Prostate gland (tissue), 2 donors: ENCODE results near the gene PPP1R8.

Source experiments
- CTCF ChIP-seq, 4 experiments: fragments of 200-600 bp in 2 of 4; fragments of 450-650 bp in 2 of 4; sonication (generic) in 2 of 4; IDR thresholded peaks; 1 replicate in 3 of 4; 2 replicates in 1 of 4; pipeline ENCODE4 v1.5.1; 2016 to 2019; ENCODE audit warnings: antibody characterized with exemption in 4 of 4, mild to moderate bottlenecking in 2 of 4, moderate library complexity in 2 of 4
- POLR2AphosphoS5 ChIP-seq: sonication (generic); formaldehyde crosslinking; IDR thresholded peaks from one replicate; pipeline ENCODE4 v1.6.1; 2017; ENCODE audit warnings: antibody characterized with exemption

DNA sequence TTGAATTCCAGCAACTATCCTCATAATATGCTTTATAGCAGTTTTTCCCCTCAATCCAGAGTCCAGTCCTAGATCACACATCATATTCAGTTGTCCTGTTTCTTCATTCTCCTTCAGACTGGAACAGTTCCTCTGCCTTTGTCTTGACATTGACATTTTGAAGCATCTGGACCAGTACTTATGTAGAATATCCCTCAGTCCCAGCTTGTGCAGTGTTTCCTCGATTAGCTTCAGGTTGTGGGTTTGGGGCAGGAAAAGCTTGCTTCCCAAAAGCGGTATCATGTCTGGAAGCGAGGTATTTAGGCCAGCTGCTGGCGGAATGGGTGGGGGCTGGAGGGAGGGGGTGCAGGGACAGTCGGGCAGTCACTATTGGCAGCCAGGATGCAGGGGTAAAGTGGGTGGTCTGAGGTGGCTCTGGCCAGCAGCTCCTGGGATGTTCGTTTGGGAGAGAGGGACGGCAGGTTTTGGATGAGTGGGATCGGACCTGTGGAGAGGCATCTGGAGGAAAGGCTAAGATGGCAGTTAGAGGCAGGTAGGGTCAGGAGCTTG is 48.3 kb downstream of the PPP1R8 start:
- TF ChIP-seq CTCF (IDR thresholded peaks at IDR 0.05) (no peak), POLR2AphosphoS5 (no peak)
